Large intestine (tissue), 3 donors: Measurements from ENCODE around the gene PAQR9. TPM values are rescaled to one million over a fixed set of nuclear protein-coding genes. Genes with fewer than 3 reads are reported as not detected.

Experiments used
- DNase-seq, 2 donors: peaks; one replicate each; pipeline versions ENCODE4 v3.0.0 to v3.0.0-alpha.2; 2013
- H3K27ac ChIP-seq: one replicate; pipeline ENCODE4 v1.5.1; 2013; ENCODE audit warnings: low read length
- H3K27me3 ChIP-seq: 2 replicates; pipeline ENCODE4 v1.6.1; 2013; ENCODE audit warnings: low read length; ENCODE audit not compliant: control insufficient read depth, insufficient read depth
- H3K36me3 ChIP-seq: 2 replicates; pipeline ENCODE4 v1.6.1; 2013; ENCODE audit warnings: low read length; ENCODE audit not compliant: control insufficient read depth, insufficient read depth
- H3K4me1 ChIP-seq: one replicate; pipeline ENCODE4 v1.6.1; 2013; ENCODE audit warnings: low read length; ENCODE audit not compliant: control insufficient read depth, insufficient read depth
- H3K4me3 ChIP-seq: one replicate; pipeline ENCODE4 v1.5.1; 2013; ENCODE audit warnings: low read length
- H3K9me3 ChIP-seq: one replicate; pipeline ENCODE4 v1.6.1; 2013; ENCODE audit warnings: mild to moderate bottlenecking, low read depth, low read length, moderate library complexity; ENCODE audit not compliant: control insufficient read depth
- WGBS: methylation state at CpG from one replicate; pipeline ENCODE4 v1.1.5; 2013; ENCODE audit warnings: low lambda C conversion rate; ENCODE audit not compliant: insufficient coverage; 5-methylcytosine and 5-hydroxymethylcytosine counted together
- polyA plus RNA-seq: library from polyadenylated mRNA; unstranded; fragments of 120-200 nt; gene quantifications from one replicate; pipeline ENCODE4 v1.2.1, GENCODE V29; 2013

PAQR9 gene
- polyA plus RNA-seq, 1 donor, result 0.13 TPM

GRCh38 chr3:142926368-142926944, 37.0 kb downstream of the PAQR9 start:
- H3K9me3 ChIP-seq, result no peaks in the 10 kb centered on the region
- no peaks in the 10 kb centered on the region for H3K36me3 ChIP-seq
- DNase-seq, result no peak
- H3K27me3 ChIP-seq, result no peaks in the 10 kb centered on the region
- no peaks in the 10 kb centered on the region for H3K4me1 ChIP-seq
- WGBS, result 100% methylated on average over 1 of the region's 3 CpGs
- H3K4me3 ChIP-seq, result no peak overlapping the region
- H3K27ac ChIP-seq, result no peak overlapping the region

DNA sequence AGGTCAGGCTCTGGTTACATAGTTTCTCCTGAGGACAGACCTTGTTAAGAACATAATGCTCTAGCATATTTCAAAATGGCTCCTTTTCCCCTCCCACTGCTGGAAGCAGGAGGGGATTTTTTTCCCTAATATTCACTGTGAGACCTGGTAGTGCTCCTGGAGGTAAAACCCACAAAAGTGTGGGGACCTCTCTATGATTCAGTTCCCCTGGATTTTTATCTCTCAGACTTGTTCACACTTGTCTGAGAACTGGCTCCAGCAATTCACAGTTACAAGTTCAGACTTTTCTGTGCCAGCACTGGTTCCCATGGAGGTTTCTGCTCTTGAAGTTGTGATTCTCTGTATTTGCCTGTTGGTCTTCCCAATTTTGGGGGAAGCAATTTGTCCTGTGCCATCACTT, 38.3 kb downstream of the PAQR9 start:
- H3K27ac ChIP-seq, result no peak overlapping the region
- H3K4me3 ChIP-seq, result no peak overlapping the region
- H3K4me1 ChIP-seq, result no peaks in the 10 kb centered on the region
- no peaks in the 10 kb centered on the region for H3K9me3 ChIP-seq
- no peaks in the 10 kb centered on the region for H3K27me3 ChIP-seq
- H3K36me3 ChIP-seq, result no peaks in the 10 kb centered on the region
- no peak for DNase-seq

- Histone ChIP-seq H3K27ac (no peak overlapping the region), H3K36me3 (no peaks in the 10 kb centered on the region), H3K4me1 (no peaks in the 10 kb centered on the region), H3K27me3 (no peaks in the 10 kb centered on the region), H3K9me3 (no peaks in the 10 kb centered on the region), H3K4me3 (no peak overlapping the region)
- no peak for DNase-seq
These were observed 39.8 kb downstream of the PAQR9 start for GRCh38 chr3:142923694-142924093.

DNA sequence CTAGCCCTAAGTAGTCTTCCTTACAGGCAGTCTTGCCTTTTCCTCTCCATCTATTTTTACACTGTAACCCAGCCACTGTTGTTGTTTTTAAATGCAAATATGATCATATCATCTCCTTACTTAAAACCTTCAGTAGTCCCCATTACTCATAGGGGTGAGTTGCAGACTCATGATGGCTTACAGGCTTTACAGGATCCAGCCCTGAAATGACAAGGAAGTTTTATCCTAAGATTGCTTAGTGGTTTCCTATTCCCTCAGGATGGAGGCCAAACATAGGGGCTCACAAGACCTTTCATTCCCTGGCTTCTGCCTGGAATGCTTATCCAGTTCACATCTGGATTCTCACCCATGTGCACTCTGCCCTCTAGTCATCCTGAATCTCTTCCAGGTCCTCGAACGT, 46.9 kb downstream of the PAQR9 start:
- no peaks in the 10 kb centered on the region for H3K36me3 ChIP-seq
- WGBS, result no CpG with 5 or more reads among the region's 2 CpGs

GRCh38 chr3:142915636-142916035, 47.8 kb downstream of the PAQR9 start:
- 89% methylated on average over 2 of the region's 3 CpGs for WGBS
- DNase-seq, result no peak
- H3K9me3 ChIP-seq, result no peaks in the 10 kb centered on the region
- no peaks in the 10 kb centered on the region for H3K36me3 ChIP-seq
- H3K27me3 ChIP-seq, result no peaks in the 10 kb centered on the region
- H3K27ac ChIP-seq, result no peak overlapping the region
- H3K4me1 ChIP-seq, result no peaks in the 10 kb centered on the region
- H3K4me3 ChIP-seq, result no peak overlapping the region

More for the DNA sequence above, 46.9 kb downstream of the PAQR9 start:
- no peaks in the 10 kb centered on the region for H3K9me3 ChIP-seq
- no peak overlapping the region for H3K4me3 ChIP-seq
- no peak for DNase-seq
- no peaks in the 10 kb centered on the region for H3K27me3 ChIP-seq
- no peaks in the 10 kb centered on the region for H3K4me1 ChIP-seq
- no peak overlapping the region for H3K27ac ChIP-seq

DNA sequence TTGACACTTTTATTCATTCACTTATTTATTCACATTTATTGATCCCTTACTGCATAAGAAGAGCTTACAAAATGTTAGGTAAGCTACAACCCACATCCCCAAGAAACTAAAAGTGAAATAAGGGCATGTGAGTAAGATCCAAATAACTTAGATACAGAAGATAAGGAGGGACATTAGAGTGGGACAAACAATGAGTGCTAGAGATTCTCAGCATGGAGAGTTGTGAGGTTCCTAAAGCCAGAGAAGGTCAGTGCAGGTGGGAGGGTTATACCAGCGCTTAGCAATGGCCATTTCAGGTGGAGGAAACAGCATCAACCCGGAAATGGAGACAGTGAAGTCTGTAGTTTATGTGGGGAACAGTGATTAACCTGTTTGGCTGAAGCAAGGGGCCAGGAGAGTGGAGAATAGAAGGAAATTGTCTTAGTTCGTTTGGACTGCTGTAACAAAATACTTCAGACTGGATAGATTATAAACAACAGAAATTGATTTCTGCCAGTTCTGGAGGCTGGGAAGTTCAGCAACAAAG, 49.1 kb downstream of the PAQR9 start:
- H3K9me3 ChIP-seq, result no peaks in the 10 kb centered on the region
- WGBS, result 17% methylated on average over 1 of the region's 3 CpGs
- DNase-seq, result no peak

DNA sequence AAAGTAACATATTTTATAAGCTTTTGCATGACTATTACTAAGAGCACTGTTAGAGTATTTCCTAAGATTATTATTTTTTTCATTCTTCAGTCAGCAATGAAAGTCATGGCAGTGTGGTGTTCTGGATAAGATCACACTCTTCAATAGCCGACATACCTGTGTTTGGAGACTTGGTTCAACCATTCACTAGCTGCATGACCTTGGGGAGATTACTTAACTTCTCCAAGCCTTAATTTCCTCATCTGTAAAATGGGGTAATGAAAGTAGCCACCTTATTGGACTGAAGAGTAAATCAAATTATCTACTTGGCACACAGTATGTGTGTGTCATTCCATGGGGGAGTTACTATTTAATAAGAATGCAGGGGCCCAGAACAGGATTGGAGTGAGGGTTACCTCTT, 50.0 kb downstream of the PAQR9 start:
- Histone ChIP-seq H3K27me3 (peaks cover 2% of the 10 kb centered on the region), H3K36me3 (no peaks in the 10 kb centered on the region), H3K4me1 (no peaks in the 10 kb centered on the region), H3K9me3 (no peaks in the 10 kb centered on the region), H3K27ac (no peak overlapping the region), H3K4me3 (no peak overlapping the region)
- no CpG with 5 or more reads among the region's 1 CpG for WGBS
- no peak for DNase-seq

More for the DNA sequence above, 49.1 kb downstream of the PAQR9 start:
- Histone ChIP-seq H3K36me3 (no peaks in the 10 kb centered on the region), H3K27ac (no peak overlapping the region), H3K4me3 (no peak overlapping the region), H3K4me1 (no peaks in the 10 kb centered on the region), H3K27me3 (no peaks in the 10 kb centered on the region)

- Histone ChIP-seq H3K27me3 (peaks cover 4% of the 10 kb centered on the region), H3K4me3 (no peak overlapping the region), H3K4me1 (no peaks in the 10 kb centered on the region), H3K9me3 (no peaks in the 10 kb centered on the region), H3K36me3 (no peaks in the 10 kb centered on the region), H3K27ac (no peak overlapping the region)
- no peak for DNase-seq
- 68% methylated on average over 5 of the region's 6 CpGs for WGBS
These were observed 50.9 kb downstream of the PAQR9 start for GRCh38 chr3:142912402-142913172.

Other genes with a start within 250 kb of the PAQR9 start
- 8.9 TPM for gene TRPC1, start 239.6 kb downstream of the PAQR9 start, polyA plus RNA-seq
- gene PCOLCE2, start 74.6 kb downstream of the PAQR9 start, polyA plus RNA-seq, result 1.6 TPM
- gene U2SURP, start 37.9 kb upstream of the PAQR9 start, polyA plus RNA-seq, result 101 TPM
- gene CHST2, start 156.1 kb upstream of the PAQR9 start, polyA plus RNA-seq, result 5.0 TPM